GM19193 (cell line): ENCODE measurements around the gene ELMOD2.

Source experiments
- POLR2A ChIP-seq: IDR thresholded peaks from 4 replicates; pipeline ENCODE4 v1.6.1; 2011; ENCODE audit not compliant: insufficient read depth, insufficient read length; ENCODE audit errors: extremely low read depth

ELMOD2 gene, protein sequence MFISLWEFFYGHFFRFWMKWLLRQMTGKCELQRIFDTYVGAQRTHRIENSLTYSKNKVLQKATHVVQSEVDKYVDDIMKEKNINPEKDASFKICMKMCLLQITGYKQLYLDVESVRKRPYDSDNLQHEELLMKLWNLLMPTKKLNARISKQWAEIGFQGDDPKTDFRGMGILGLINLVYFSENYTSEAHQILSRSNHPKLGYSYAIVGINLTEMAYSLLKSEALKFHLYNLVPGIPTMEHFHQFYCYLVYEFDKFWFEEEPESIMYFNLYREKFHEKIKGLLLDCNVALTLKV

DNA sequence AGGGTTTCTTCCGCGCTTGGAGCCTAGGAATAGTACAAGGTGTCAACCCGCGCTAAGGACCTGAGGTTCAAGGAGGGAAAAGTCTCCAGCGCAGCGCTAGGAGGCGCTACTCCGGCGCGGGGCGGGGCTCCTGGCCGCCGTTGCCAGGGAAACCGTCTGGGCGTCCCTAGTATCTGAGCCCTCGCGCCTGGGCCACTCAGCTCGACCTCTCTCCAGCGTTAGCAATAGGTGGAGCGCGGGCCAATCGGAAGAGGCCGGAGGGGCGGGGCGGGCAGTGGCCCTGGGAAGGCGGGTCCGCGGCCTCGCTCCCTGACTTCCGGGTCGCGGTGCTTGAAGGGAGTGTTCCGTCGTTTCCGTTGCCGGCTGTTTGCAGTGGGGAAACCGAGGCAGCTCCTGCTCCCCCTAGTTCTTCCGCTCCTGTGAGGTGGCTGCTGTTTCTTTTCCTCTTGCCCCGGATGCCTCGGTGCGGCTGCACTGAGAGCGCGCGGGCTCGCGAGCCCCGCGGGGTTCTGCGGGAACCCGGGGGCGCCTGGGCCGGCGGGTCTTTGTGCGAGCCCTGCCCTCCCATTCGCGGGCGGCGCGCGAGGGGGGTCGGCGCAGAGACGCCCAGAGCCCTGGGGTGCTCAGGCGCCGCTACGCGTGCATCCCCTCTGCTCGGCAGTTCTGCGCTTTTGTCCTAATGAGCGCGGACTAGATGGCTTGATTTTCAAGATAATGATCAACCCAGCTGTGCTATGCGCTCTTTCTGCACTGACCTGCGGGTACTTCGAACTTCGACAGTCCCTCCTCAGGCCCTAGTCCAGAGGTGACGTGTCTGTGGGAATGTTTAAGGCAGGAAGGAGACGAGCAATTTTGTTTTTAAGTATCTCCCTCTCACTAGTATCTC is at the start of gene ELMOD2:
Gene ELMOD2 (plus strand): TSS at position 312 of the 886 bp plus-strand sequence. CDS start 1,261 bp downstream, outside the sequence.
- TF ChIP-seq POLR2A, result peak; percentile 90

DNA sequence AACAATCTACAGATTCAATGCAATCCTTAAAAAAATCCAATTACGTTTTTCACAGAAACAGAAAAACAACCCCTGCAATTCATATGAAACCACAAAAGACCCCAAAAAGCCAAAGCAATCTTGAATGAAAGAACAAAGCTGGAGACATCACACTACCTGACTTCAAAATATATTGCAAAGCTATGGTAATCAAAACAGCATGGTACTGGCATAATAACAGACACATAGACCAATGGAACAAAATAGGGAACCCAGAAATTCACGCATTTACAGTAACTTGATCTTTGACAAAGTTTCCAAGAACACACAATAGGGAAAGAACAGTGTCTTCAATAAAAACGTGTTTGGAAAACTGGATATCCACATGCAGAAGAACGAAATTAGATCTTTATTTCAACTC is 40.5 kb upstream of the ELMOD2 start:
- TF ChIP-seq POLR2A, result no peak

GRCh38 chr4:140485939-140486338 is 38.0 kb upstream of the ELMOD2 start:
- TF ChIP-seq POLR2A, result no peak

GRCh38 chr4:140497405-140497746 is 26.6 kb upstream of the ELMOD2 start:
- no peak for TF ChIP-seq POLR2A

- TF ChIP-seq POLR2A, result no peak
Measured at GRCh38 chr4:140497747-140498636, 26.0 kb upstream of the ELMOD2 start, which contains the start of gene MGAT4D. MGAT4D (minus strand) TSS chr4:140498293; CDS start chr4:140498222, 71 bp downstream.

GRCh38 chr4:140499391-140499790 is 24.6 kb upstream of the ELMOD2 start:
- no peak for TF ChIP-seq POLR2A

- TF ChIP-seq POLR2A, result no peak
Measured at GRCh38 chr4:140504261-140504660, 19.7 kb upstream of the ELMOD2 start.

DNA sequence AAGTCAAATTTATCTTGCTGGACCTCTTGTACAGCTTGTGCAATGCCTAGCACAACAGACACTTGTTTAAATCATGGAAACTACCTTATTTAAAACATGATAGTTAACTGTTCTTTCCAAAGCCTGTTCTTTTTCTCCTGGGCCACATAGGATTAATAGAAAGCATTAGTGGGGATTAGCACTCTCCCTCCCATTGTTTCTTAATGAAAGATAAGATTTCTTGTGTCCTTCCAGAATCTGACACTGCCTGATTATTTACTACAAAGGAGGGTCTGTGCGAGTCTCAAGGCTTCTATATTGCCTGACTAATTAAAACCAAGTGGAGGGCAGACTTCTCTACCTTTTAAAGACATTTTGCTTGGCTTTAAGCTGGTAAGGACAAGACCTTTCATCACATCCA is 8.5 kb upstream of the ELMOD2 start:
- no peak for TF ChIP-seq POLR2A

GRCh38 chr4:140523370-140523856 is 555 bp upstream of the ELMOD2 start:
- no peak for TF ChIP-seq POLR2A

DNA sequence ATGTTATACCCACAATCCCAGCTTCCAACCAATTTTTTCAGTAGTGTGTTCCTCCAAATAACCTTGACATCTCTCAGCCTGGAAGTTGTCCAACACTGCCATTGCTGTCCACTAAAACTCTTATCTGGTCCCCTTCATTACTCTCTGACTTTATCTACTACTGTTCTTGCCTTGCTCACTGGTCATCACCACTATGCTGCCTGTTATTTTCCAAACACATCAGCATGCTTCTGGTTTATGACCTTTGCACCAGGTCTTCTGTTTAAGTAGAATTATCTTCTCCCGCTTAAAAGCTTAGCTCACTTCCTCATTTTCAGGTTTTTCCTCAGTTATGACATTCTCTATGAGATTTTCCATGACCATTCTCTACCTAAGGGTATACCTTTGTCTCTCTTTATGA is 5.5 kb downstream of the ELMOD2 start:
- no peak for TF ChIP-seq POLR2A

DNA sequence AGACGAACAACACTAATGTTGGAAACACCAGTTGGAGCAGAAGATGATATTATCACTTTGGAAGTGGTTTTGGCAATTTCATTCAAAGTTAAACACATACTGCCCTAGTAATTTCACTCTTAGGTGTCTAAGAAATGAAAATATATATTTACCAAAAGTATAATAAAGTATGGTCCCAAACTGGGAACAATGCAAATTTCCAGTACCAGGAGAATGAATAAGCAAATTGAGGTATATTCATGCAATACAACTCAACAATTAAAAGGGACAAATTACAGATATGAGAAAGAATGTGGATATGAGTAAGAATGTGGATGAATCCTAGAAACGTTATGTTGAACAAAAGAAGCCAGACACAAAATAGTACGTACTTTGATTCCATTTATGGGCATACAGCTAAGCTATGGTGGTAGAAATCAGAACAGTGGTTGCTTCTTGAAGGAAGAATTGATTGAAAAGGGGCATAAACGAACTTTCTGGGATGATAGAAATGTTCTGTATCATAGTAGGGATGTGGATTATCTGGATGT is 10.0 kb downstream of the ELMOD2 start:
- no peak for TF ChIP-seq POLR2A

GRCh38 chr4:140556372-140557085 is 32.6 kb downstream of the ELMOD2 start:
- no peak for TF ChIP-seq POLR2A

GRCh38 chr4:140557831-140558435 is 34.0 kb downstream of the ELMOD2 start:
- TF ChIP-seq POLR2A, result no peak
